Colon (tissue), 2 donors: Measurements from ENCODE around the gene KRTAP9-7.
"Not testable (repeated sequence)": the region's sequence is repeated elsewhere in the genome, so short reads cannot be mapped to it uniquely, and the experiment has no call there.

Experiments
- FAIRE-seq: peaks from 2 replicates; lab custom pipeline; 2012; peaks lifted over from hg19 to GRCh38; lab: Jason Lieb, UNC
- donor health status: control.
- donor health status: control.

KRTAP9-7 gene, protein sequence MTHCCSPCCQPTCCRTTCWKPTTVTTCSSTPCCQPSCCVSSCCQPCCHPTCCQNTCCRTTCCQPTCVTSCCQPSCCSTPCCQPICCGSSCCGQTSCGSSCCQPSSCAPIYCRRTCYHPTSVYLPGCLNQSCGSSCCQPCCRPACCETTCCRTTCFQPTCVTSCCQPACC

GRCh38 chr17:41275648-41276190 lies at the start of gene KRTAP9-7:
Gene KRTAP9-7, plus strand, starts transcription at chr17:41275698. Its CDS starts 0 bp downstream, at chr17:41275698.
- not testable (repeated sequence) for FAIRE-seq

- no peak for FAIRE-seq
Measured at GRCh38 chr17:41226051-41226450, 49.4 kb upstream of the KRTAP9-7 start.

DNA sequence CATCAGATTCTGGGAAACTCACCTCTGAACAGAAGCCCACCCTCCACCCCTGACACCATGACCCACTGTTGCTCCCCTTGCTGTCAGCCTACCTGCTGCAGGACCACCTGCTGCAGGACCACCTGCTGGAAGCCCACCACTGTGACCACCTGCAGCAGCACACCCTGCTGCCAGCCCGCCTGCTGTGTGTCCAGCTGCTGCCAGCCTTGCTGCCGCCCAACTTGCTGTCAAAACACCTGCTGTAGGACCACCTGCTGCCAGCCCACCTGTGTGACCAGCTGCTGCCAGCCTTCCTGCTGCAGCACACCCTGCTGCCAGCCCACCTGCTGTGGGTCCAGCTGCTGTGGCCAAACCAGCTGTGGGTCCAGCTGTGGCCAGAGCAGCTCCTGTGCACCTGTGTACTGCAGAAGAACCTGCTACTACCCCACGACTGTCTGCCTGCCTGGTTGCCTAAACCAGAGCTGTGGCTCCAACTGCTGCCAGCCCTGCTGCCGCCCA lies 48.9 kb upstream of the KRTAP9-7 start, which contains the start of gene KRTAP9-2:
Gene KRTAP9-2 (plus strand): TSS at position 51 of the 498 bp plus-strand sequence. CDS start 7 bp downstream, at position 58.
- FAIRE-seq: not testable (repeated sequence)

- no peak for FAIRE-seq
Measured at GRCh38 chr17:41230094-41230493, 45.4 kb upstream of the KRTAP9-7 start.

- no peak for FAIRE-seq
Measured at GRCh38 chr17:41231731-41232130, 43.8 kb upstream of the KRTAP9-7 start.

GRCh38 chr17:41232399-41233105 lies 42.9 kb upstream of the KRTAP9-7 start, which contains the start of gene KRTAP9-3:
Gene KRTAP9-3, plus strand, starts transcription at chr17:41232449. Its CDS starts 53 bp downstream, at chr17:41232502.
- FAIRE-seq: not testable (repeated sequence)

GRCh38 chr17:41237116-41237515 lies 38.4 kb upstream of the KRTAP9-7 start:
- not testable (repeated sequence) for FAIRE-seq

GRCh38 chr17:41237949-41238437 lies 37.5 kb upstream of the KRTAP9-7 start, which contains the start of gene KRTAP9-8:
Gene KRTAP9-8, plus strand, starts transcription at chr17:41237999. Its CDS starts 53 bp downstream, at chr17:41238052.
- not testable (repeated sequence) for FAIRE-seq

- FAIRE-seq: not testable (repeated sequence)
Measured at GRCh38 chr17:41246995-41247787, 28.3 kb upstream of the KRTAP9-7 start.

DNA sequence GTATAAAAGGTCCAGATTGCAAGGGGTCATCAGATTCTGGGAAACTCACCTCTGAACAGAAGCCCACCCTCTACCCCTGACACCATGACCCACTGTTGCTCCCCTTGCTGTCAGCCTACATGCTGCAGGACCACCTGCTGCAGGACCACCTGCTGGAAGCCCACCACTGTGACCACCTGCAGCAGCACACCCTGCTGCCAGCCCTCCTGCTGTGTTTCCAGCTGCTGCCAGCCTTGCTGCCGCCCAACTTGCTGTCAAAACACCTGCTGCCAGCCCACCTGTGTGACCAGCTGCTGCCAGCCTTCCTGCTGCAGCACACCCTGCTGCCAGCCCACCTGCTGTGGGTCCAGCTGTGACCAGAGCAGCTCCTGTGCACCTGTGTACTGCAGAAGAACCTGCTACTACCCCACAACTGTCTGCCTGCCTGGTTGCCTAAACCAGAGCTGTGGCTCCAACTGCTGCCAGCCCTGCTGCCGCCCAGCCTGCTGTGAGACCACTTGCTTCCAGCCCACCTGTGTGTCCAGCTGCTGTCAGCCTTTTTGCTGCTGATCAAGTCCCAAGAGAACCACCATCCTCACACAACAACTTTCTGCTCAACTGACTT lies 25.8 kb upstream of the KRTAP9-7 start, which contains the start of gene KRTAP9-4:
Gene KRTAP9-4 (plus strand): TSS at position 51 of the 604 bp plus-strand sequence. CDS start 34 bp downstream, at position 85.
- FAIRE-seq: not testable (repeated sequence)

DNA sequence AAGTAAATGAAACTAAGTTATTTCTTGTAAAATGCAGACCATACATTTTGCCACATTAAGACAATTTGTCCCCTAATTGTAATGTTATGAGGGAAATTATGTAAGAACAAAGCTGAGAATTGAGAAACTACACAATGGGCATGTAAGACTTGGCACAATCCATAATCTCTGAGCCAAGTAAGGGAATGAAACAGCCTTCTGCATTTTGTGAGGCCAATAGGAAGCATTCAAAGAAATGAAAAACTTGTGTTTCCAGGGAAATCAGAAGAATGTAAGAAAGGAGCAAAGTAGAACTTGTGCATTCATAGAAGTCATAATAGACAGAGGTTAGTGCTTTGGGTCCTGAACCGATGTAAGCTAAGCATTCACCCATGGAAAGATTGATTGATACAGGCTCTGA lies 24.2 kb upstream of the KRTAP9-7 start:
- FAIRE-seq: no peak

DNA sequence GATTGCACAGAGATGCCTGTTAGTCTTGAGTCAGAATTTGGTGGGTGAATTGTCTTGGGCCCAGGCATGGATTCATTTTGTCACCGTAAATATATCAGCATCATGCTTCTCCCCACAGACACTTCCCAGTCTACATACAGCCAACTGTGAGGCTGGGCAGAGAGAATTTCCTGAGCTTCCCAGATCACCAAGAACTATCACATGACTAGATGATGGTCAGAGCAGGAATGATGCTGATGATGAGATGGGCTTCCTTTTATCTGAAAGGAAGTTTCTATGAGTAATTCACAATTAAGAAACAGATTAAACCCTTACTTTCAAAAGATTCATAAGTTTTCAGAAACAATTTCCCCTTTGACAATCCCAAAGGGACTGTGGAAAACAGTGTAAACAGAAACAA lies 20.6 kb upstream of the KRTAP9-7 start:
- no peak for FAIRE-seq

- not testable (repeated sequence) for FAIRE-seq
Measured at GRCh38 chr17:41255381-41256290, 19.9 kb upstream of the KRTAP9-7 start, which contains the start of gene KRTAP9-9. Gene KRTAP9-9, plus strand, starts transcription at chr17:41255384.

DNA sequence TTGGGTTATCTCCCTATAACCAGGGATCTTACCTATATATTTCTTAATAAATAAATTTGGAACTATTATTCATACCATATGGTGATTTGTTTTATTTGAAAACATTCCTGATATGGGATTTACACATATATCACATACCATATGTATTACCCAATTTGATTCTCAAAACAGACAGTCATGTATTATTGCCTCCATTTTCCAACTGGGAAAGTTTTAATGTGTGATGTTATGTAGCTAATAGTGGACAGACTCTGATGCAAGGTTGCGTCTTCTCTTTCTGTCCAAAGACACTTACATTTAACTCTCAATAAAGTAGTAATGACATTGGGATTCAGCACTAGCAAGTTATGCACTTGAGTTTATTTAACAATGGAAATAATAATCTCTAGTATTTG lies 19.2 kb upstream of the KRTAP9-7 start:
- no peak for FAIRE-seq

DNA sequence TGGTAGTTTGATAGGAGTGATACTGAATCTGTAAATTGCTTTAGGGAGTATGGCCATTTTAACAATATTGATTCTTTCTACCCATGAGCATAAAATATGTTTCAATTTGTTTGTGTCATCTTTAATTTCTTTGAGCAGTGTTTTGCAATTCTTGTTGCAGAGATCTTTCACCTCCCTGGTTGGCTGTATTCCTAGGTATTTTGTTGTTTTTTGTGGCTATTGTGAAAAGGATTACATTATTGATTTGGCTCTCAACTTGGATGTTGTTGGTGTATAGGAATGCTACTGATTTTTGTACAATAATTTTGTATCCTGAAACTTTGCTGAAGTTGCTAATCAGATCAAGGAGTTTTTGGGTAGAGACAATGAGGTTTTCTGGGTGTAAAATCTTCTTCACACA lies 17.1 kb upstream of the KRTAP9-7 start:
- FAIRE-seq: no peak

GRCh38 chr17:41263212-41263611 lies 12.3 kb upstream of the KRTAP9-7 start:
- no peak for FAIRE-seq

GRCh38 chr17:41264599-41264998 lies 10.9 kb upstream of the KRTAP9-7 start:
- FAIRE-seq: no peak

- no peak for FAIRE-seq
Measured at GRCh38 chr17:41265078-41265477, 10.4 kb upstream of the KRTAP9-7 start, which contains the start of gene KRTAP9-6. Gene KRTAP9-6, plus strand, starts transcription at chr17:41265378. Its CDS starts 0 bp downstream, at chr17:41265378.

GRCh38 chr17:41267711-41268110 lies 7.8 kb upstream of the KRTAP9-7 start:
- FAIRE-seq: no peak

- FAIRE-seq: not testable (repeated sequence)
Measured at GRCh38 chr17:41271323-41271722, 4.2 kb upstream of the KRTAP9-7 start.
